GM23248 (cell line): ENCODE measurements around the gene GPHN.

Source experiments
- EZH2 ChIP-seq: fragments of 200-600 bp; sonication (generic); IDR thresholded peaks from 2 replicates; pipeline ENCODE4 v1.6.1; 2018; ENCODE audit warnings: antibody characterized with exemption, mild to moderate bottlenecking; ENCODE audit not compliant: insufficient read depth, poor library complexity, severe bottlenecking
- EZH2phosphoT487 ChIP-seq: fragments of 200-600 bp; sonication (generic); IDR thresholded peaks from 2 replicates; pipeline ENCODE4 v1.6.1; 2018; ENCODE audit warnings: antibody characterized with exemption, moderate library complexity, mild to moderate bottlenecking, low read depth; ENCODE audit not compliant: insufficient read depth

DNA sequence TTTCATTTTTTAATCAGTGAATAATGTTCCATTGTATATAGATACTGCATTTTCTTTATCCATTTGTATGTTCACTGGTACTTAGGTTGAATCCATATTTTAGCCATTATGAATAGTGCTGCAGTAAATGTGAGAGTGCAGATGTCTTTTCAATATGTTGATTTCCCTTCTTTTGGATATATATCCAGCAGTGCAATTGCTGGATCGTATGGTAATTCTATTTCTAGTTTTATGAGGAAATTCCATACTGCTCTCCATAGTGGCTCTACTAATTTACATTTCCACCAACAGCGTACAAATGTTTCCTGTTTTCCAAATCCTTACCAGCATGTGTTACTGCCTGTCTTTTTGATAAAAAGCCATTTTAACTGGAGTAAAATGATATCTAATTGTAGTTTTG is 392.8 kb downstream of the GPHN start:
- TF ChIP-seq EZH2 (no peak), EZH2phosphoT487 (no peak)
